Calu3 (cell line): Measurements from ENCODE around the gene MRM1. TPM values are rescaled to one million over a fixed set of nuclear protein-coding genes. Genes with fewer than 3 reads are reported as not detected.

Experiments
- Bru-seq: library from RNA; stranded (reverse); fragments of 400-500 nt; gene quantifications from one replicate; lab custom pipeline; 2021; lab: Mats Ljungman, UMichigan
- BruChase-seq, 2 experiments: library from RNA; stranded (reverse); fragments of 400-500 nt; gene quantifications; one replicate each; lab custom pipeline; 2021; lab: Mats Ljungman, UMichigan
- BruUV-seq: library from RNA; stranded (reverse); fragments of 400-500 nt; replicated peaks from 2 replicates; lab custom pipeline; 2021; lab: Mats Ljungman, UMichigan
- CTCF ChIA-PET: fragments of 300-600 bp; sonication (Branson Sonifier 250); formaldehyde crosslinking; loops from one replicate; lab custom pipeline; 2022; ENCODE audit warnings: antibody characterized with exemption; lab: Charles Lee
- DNase-seq: peaks from one replicate; pipeline ENCODE4 v3.0.0; 2022
- H3K27ac Mint-ChIP-seq: one replicate; pipeline ENCODE4 v1.8.0; 2022; ENCODE audit warnings: mixed read lengths; ENCODE audit not compliant: unreplicated experiment
- H3K27me3 Mint-ChIP-seq: one replicate; pipeline ENCODE4 v1.8.0; 2022; ENCODE audit warnings: mixed read lengths; ENCODE audit not compliant: unreplicated experiment
- H3K36me3 Mint-ChIP-seq: one replicate; pipeline ENCODE4 v1.8.0; 2022; ENCODE audit warnings: mild to moderate bottlenecking, moderate library complexity, mixed read lengths; ENCODE audit not compliant: insufficient read depth, unreplicated experiment
- H3K4me1 Mint-ChIP-seq: one replicate; pipeline ENCODE4 v1.8.0; 2022; ENCODE audit warnings: mild to moderate bottlenecking, low read depth, mixed read lengths; ENCODE audit not compliant: unreplicated experiment
- H3K4me3 Mint-ChIP-seq: one replicate; pipeline ENCODE4 v1.8.0; 2022; ENCODE audit warnings: mild to moderate bottlenecking, low read depth, moderate library complexity, mixed read lengths; ENCODE audit not compliant: unreplicated experiment
- H3K9me3 Mint-ChIP-seq: one replicate; pipeline ENCODE4 v1.8.0; 2022; ENCODE audit warnings: low read depth, mixed read lengths; ENCODE audit not compliant: unreplicated experiment
- intact Hi-C: fragments of 100-400 bp; cut with micrococcal nuclease; formaldehyde crosslinking; loops from one replicate; pipeline ENCODE4 v1.10.0; 2022; ENCODE audit not compliant: unreplicated experiment
- long read RNA-seq: library from polyadenylated mRNA; stranded (forward); transcript quantifications from one replicate; pipeline ENCODE4 v2.0.0, GENCODE V29; 2022
- total RNA-seq: library from RNA; stranded (reverse); gene quantifications from 2 replicates; pipeline ENCODE4 v1.2.3, GENCODE V29; 2022
- TF ChIP-seq, protein P1 (sequence below): fragments of 200-600 bp; IDR thresholded peaks from one replicate; pipeline ENCODE4 v1.8.0; 2022; ENCODE audit warnings: antibody characterized with exemption; ENCODE audit not compliant: unreplicated experiment

The MRM1 gene, protein sequence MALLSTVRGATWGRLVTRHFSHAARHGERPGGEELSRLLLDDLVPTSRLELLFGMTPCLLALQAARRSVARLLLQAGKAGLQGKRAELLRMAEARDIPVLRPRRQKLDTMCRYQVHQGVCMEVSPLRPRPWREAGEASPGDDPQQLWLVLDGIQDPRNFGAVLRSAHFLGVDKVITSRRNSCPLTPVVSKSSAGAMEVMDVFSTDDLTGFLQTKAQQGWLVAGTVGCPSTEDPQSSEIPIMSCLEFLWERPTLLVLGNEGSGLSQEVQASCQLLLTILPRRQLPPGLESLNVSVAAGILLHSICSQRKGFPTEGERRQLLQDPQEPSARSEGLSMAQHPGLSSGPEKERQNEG
- total RNA-seq (42.4 and 43.5 TPM in 2 replicates), Bru-seq, nascent RNA (percentile 92 among the genes with signal in this experiment), BruChase-seq, experiment 1, labeled RNA remaining after a 6-hour chase (percentile 96 among the genes with signal in this experiment), BruChase-seq, experiment 2, labeled RNA remaining after a 2-hour chase (percentile 98 among the genes with signal in this experiment)
- long read RNA-seq, transcript MRM1-204 (5 exons, 1,857 nt) = major isoform, 8 of 30 reads
- long read RNA-seq, partial matches to known transcripts = 16 of 30 reads
- long read RNA-seq, other reads (novel, unspliced or antisense) = 5 of 30 reads

DNA sequence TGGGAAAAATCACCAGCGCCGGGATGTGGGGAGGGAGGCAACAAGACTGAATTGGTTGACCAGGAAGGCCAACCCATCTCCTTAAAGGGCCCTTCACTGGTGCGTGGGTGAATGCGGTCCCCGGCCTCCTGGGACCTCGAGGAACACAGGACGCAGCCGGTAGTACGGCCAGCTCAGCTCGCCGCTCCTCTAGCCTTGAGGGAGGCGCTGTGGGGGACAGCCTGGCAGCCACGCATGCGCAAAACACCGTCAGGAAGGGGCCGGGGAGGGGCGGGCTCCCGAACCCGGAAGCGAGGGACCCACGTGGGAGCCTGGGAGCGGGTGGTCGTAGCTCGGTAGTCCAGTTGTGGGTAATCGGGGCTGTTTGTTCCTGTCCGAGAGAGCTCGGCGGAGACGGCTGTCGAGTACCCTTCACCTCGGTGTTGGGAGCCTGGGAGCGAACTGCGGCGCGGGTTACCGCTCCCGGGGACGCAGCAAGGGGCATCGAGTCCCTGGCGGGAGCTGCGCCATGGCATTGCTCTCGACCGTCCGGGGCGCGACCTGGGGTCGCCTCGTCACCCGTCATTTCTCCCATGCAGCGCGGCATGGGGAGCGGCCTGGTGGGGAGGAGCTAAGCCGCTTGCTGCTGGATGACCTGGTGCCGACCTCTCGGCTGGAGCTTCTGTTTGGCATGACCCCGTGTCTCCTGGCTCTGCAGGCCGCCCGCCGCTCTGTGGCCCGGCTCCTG, at the start of gene MRM1:
TSS of gene MRM1 (plus strand) at position 281 of the 727 bp plus-strand sequence. CDS start at position 509, 228 bp downstream.
- peaks cover 29% of the 10 kb centered on the region for H3K36me3 Mint-ChIP-seq
- peak within 1 kb of the TSS; percentile 84 for H3K27ac Mint-ChIP-seq
- TF ChIP-seq, protein P1, sequence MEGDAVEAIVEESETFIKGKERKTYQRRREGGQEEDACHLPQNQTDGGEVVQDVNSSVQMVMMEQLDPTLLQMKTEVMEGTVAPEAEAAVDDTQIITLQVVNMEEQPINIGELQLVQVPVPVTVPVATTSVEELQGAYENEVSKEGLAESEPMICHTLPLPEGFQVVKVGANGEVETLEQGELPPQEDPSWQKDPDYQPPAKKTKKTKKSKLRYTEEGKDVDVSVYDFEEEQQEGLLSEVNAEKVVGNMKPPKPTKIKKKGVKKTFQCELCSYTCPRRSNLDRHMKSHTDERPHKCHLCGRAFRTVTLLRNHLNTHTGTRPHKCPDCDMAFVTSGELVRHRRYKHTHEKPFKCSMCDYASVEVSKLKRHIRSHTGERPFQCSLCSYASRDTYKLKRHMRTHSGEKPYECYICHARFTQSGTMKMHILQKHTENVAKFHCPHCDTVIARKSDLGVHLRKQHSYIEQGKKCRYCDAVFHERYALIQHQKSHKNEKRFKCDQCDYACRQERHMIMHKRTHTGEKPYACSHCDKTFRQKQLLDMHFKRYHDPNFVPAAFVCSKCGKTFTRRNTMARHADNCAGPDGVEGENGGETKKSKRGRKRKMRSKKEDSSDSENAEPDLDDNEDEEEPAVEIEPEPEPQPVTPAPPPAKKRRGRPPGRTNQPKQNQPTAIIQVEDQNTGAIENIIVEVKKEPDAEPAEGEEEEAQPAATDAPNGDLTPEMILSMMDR = peak; percentile 17
- intact Hi-C loops = no loop called here
- H3K27me3 Mint-ChIP-seq = no peaks in the 10 kb centered on the region
- H3K9me3 Mint-ChIP-seq = no peaks in the 10 kb centered on the region
- peaks cover 34% of the 10 kb centered on the region for H3K4me1 Mint-ChIP-seq
- no TSS peak for BruUV-seq
- peak within 1 kb of the TSS; percentile 81 for H3K4me3 Mint-ChIP-seq
- peak; percentile 100 for DNase-seq
- CTCF ChIA-PET = interaction anchor here (0.6 to 4.8 kb wide), 34 partner anchors 10 to 772 kb away, joined by 3 to 69 read pairs (median 4); partner anchors contain the start of genes DHRS11, GGNBP2, MYO19 and PIGW

DNA sequence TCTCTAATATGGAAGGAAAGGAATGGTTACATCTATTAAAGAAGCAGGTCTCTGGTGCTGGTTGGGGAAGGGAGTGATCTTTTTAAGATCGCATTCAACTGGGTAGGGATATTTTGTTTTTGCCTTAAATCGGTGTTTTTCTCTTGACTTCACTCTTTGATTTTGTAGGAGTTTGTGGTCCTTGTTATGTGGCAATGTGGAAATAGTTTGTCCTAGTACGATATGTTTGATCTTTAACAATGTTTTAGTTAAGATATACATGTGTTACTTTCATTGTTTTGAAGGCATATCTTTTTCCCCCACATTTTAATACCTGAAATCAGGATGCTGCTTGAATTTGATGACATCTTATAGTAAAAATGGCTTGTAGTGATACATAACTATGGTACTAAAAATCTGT, 47.9 kb upstream of the MRM1 start:
- CTCF ChIA-PET = interaction anchor here (0.6 to 1.5 kb wide), 5 partner anchors 8 to 606 kb away, joined by 3 to 6 read pairs (median 3); partner anchors contain the start of gene MRM1
- H3K27me3 Mint-ChIP-seq = no peaks in the 10 kb centered on the region
- peaks cover 30% of the 10 kb centered on the region for H3K4me1 Mint-ChIP-seq
- DNase-seq = no peak
- TF ChIP-seq, protein P1 = no peak
- H3K9me3 Mint-ChIP-seq = no peaks in the 10 kb centered on the region
- no TSS peak for BruUV-seq
- H3K36me3 Mint-ChIP-seq = peaks cover 83% of the 10 kb centered on the region
- intact Hi-C loops = loop anchor here (2.0 kb wide), 1 partner anchor 37 kb away; the partner anchor contains the start of gene DHRS11
- H3K4me3 Mint-ChIP-seq = no peak overlapping the region
- peak overlapping the region; percentile 9 for H3K27ac Mint-ChIP-seq

DNA sequence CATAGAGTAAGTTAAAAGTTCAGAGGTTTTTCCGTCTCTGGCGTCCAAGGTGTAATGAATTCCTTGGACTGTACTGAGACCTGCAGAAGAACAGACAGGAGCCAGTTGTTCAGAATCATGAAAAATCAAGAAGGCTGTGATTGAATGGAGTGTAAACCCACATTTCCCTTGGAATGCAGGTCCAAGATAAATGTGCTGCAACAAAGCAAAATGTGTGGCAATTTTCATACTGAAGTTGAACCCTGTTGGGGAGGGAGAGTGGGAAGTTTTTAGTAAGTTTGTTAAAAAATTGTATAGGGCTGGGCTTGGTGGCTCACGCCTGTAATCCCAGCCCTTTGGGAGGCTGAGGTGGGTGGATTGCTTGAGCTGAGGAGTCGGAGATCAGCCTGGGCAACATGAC, 35.3 kb upstream of the MRM1 start:
- no peaks in the 10 kb centered on the region for H3K9me3 Mint-ChIP-seq
- H3K27ac Mint-ChIP-seq = peak overlapping the region; percentile 27
- H3K4me3 Mint-ChIP-seq = no peak overlapping the region
- H3K36me3 Mint-ChIP-seq = peaks cover 96% of the 10 kb centered on the region
- TF ChIP-seq, protein P1 = no peak
- no peak for DNase-seq
- no TSS peak for BruUV-seq
- intact Hi-C loops = loop anchor here (5.0 kb wide), 1 partner anchor 651 kb away; no protein-coding TSS in a partner anchor
- CTCF ChIA-PET = interaction anchor here (1.9 kb wide), 1 partner anchor 21 kb away, joined by 7 read pairs; the partner anchor contains the start of gene GGNBP2
- no peaks in the 10 kb centered on the region for H3K4me1 Mint-ChIP-seq
- no peaks in the 10 kb centered on the region for H3K27me3 Mint-ChIP-seq

DNA sequence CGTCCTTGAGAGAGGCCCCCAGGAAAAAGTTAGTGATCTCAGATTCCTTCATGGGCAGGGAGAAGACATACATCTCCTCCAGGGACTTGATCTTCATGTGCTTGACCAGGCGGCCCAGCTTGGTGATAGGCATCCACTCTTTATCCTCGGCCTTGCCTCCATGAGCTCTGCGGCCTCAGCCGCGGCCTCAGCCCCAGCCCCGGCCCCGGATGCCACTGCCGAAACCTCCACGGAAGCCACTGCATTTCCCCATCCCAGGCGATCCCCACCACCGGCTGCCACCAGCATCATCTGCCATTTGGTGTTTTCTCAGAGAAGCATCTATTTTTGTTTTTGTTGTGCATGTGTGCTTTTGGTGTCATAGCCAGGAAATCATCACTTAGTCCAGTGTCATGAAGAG, 26.4 kb upstream of the MRM1 start:
- H3K36me3 Mint-ChIP-seq = peaks cover 73% of the 10 kb centered on the region
- DNase-seq = no peak
- no peak overlapping the region for H3K4me3 Mint-ChIP-seq
- CTCF ChIA-PET = no interaction called here
- BruUV-seq = no TSS peak
- intact Hi-C loops = no loop called here
- H3K9me3 Mint-ChIP-seq = no peaks in the 10 kb centered on the region
- no peaks in the 10 kb centered on the region for H3K4me1 Mint-ChIP-seq
- no peaks in the 10 kb centered on the region for H3K27me3 Mint-ChIP-seq
- TF ChIP-seq, protein P1 = no peak
- no peak overlapping the region for H3K27ac Mint-ChIP-seq
